ENCODE data around the gene AMOTL1. TPM values are rescaled to one million over a fixed set of nuclear protein-coding genes. Genes with fewer than 3 reads are reported as not detected.

Gene AMOTL1
- 45.6 to 70.2 TPM (median 47.2 TPM) in 3 replicates for total RNA-seq
- long read RNA-seq, full-length matches to known transcripts = 13 of 42 reads
- long read RNA-seq, partial matches to known transcripts = 29 of 42 reads
- long read RNA-seq, other reads (novel, unspliced or antisense) = 0 of 42 reads

- DNase-seq (ENCODE audit: low spot score) = peak; percentile 97
- Mint-ChIP-seq H3K4me1 (ENCODE audit: low read depth) (peaks cover 26% of the 10 kb centered on the region), H3K36me3 (ENCODE audit: low read depth) (no peaks in the 10 kb centered on the region), H3K27ac (ENCODE audit: unreplicated experiment) (peak within 1 kb of the TSS; percentile 87), H3K27me3 (ENCODE audit: low read depth) (no peaks in the 10 kb centered on the region), H3K9me3 (ENCODE audit: low read depth) (peaks cover 6% of the 10 kb centered on the region), H3K4me3 (ENCODE audit: unreplicated experiment) (peak within 1 kb of the TSS; percentile 91)
- TF ChIP-seq, protein P1, sequence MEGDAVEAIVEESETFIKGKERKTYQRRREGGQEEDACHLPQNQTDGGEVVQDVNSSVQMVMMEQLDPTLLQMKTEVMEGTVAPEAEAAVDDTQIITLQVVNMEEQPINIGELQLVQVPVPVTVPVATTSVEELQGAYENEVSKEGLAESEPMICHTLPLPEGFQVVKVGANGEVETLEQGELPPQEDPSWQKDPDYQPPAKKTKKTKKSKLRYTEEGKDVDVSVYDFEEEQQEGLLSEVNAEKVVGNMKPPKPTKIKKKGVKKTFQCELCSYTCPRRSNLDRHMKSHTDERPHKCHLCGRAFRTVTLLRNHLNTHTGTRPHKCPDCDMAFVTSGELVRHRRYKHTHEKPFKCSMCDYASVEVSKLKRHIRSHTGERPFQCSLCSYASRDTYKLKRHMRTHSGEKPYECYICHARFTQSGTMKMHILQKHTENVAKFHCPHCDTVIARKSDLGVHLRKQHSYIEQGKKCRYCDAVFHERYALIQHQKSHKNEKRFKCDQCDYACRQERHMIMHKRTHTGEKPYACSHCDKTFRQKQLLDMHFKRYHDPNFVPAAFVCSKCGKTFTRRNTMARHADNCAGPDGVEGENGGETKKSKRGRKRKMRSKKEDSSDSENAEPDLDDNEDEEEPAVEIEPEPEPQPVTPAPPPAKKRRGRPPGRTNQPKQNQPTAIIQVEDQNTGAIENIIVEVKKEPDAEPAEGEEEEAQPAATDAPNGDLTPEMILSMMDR (IDR thresholded peaks at IDR 0.05) = peak; percentile 56
Observed at GRCh38 chr11:94767701-94768601, at the start of gene AMOTL1. TSS of gene AMOTL1 (plus strand) at chr11:94768356. CDS start at chr11:94768512, 156 bp downstream.

GRCh38 chr11:94719876-94720275 is 48.3 kb upstream of the AMOTL1 start:
- H3K27ac Mint-ChIP-seq (ENCODE audit: unreplicated experiment) = no peak overlapping the region

GRCh38 chr11:94721565-94722292 is 46.4 kb upstream of the AMOTL1 start:
- no peak overlapping the region for H3K27ac Mint-ChIP-seq (ENCODE audit: unreplicated experiment)
- H3K4me3 Mint-ChIP-seq (ENCODE audit: unreplicated experiment) = no peak overlapping the region
- no peak for DNase-seq (ENCODE audit: low spot score)
- TF ChIP-seq, protein P1 (IDR thresholded peaks at IDR 0.05) = no peak
- H3K36me3 Mint-ChIP-seq (ENCODE audit: low read depth) = peaks cover 1% of the 10 kb centered on the region
- H3K9me3 Mint-ChIP-seq (ENCODE audit: low read depth) = peaks cover 6% of the 10 kb centered on the region
- peaks cover 4% of the 10 kb centered on the region for H3K27me3 Mint-ChIP-seq (ENCODE audit: low read depth)
- no peaks in the 10 kb centered on the region for H3K4me1 Mint-ChIP-seq (ENCODE audit: low read depth)

More at GRCh38 chr11:94719876-94720275, 48.3 kb upstream of the AMOTL1 start:
- Mint-ChIP-seq H3K27me3 (ENCODE audit: low read depth) (peaks cover 4% of the 10 kb centered on the region), H3K36me3 (ENCODE audit: low read depth) (peaks cover 3% of the 10 kb centered on the region), H3K9me3 (ENCODE audit: low read depth) (peaks cover 8% of the 10 kb centered on the region), H3K4me3 (ENCODE audit: unreplicated experiment) (no peak overlapping the region), H3K4me1 (ENCODE audit: low read depth) (no peaks in the 10 kb centered on the region)
- DNase-seq (ENCODE audit: low spot score) = no peak
- TF ChIP-seq, protein P1 (IDR thresholded peaks at IDR 0.05) = no peak

- Mint-ChIP-seq H3K4me1 (ENCODE audit: low read depth) (no peaks in the 10 kb centered on the region), H3K4me3 (ENCODE audit: unreplicated experiment) (no peak overlapping the region), H3K9me3 (ENCODE audit: low read depth) (peaks cover 2% of the 10 kb centered on the region), H3K27ac (ENCODE audit: unreplicated experiment) (no peak overlapping the region), H3K36me3 (ENCODE audit: low read depth) (peaks cover 1% of the 10 kb centered on the region), H3K27me3 (ENCODE audit: low read depth) (peaks cover 4% of the 10 kb centered on the region)
- no peak for DNase-seq (ENCODE audit: low spot score)
- TF ChIP-seq, protein P1 (IDR thresholded peaks at IDR 0.05) = no peak
Observed at GRCh38 chr11:94722735-94723134, 45.4 kb upstream of the AMOTL1 start.

- no peaks in the 10 kb centered on the region for H3K9me3 Mint-ChIP-seq (ENCODE audit: low read depth)
- H3K27ac Mint-ChIP-seq (ENCODE audit: unreplicated experiment) = no peak overlapping the region
- no peak overlapping the region for H3K4me3 Mint-ChIP-seq (ENCODE audit: unreplicated experiment)
- TF ChIP-seq, protein P1 (IDR thresholded peaks at IDR 0.05) = no peak
- no peak for DNase-seq (ENCODE audit: low spot score)
- H3K27me3 Mint-ChIP-seq (ENCODE audit: low read depth) = peaks cover 4% of the 10 kb centered on the region
- peaks cover 1% of the 10 kb centered on the region for H3K36me3 Mint-ChIP-seq (ENCODE audit: low read depth)
- H3K4me1 Mint-ChIP-seq (ENCODE audit: low read depth) = no peaks in the 10 kb centered on the region
Observed at GRCh38 chr11:94725097-94725496, 43.1 kb upstream of the AMOTL1 start.
